ENCODE data around the gene ATP6V0A4. TPM values are rescaled to one million over a fixed set of nuclear protein-coding genes. Genes with fewer than 3 reads are reported as not detected.

ATP6V0A4 gene
- total and polyA plus RNA-seq, 7 donors = not detected

DNA sequence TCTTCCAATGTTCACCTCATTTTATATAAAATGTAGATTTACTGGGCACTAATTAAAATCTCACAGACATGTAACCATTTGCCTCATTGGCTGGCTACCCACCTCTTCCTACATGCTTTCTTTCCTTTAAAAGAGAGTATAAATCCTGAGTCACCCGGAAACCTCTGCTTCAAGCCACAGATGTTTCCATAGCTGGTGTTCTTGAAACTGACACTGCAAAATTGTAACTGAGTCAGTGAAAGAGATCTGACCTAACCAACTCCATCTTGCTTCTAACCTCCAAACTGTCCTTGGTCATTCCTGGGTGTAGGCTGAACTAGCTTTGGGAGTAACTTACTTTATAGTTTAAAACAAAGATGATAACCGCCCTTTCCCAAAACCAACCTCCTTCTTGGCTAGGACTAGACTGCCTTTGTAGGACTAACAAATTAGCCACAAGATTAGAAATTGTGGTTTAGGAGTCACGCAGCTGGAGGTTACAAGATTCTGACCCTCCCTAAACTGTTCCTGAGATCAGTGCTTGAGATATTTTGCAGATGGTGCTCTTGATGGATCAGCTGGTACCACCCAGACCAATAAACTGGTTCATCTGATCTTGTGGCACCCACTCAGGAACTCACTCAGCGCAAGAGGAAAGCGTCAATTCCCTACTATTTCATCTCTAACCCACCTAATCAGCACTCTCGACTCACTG lies 130.3 kb downstream of the ATP6V0A4 start:
- 79 to 90% methylated on average over 6 of the region's 6 CpGs for WGBS, 2 donors
- intact Hi-C loops (cut with DNase I) = no loop called here
- no peak for DNase-seq
- Histone ChIP-seq H3K27me3 (peaks cover 0 to 15% (median 10%) of the 10 kb centered on the region in 3 donors), H3K4me1 (peaks cover 0 to 7% (median 2%) of the 10 kb centered on the region in 4 donors), H3K36me3 (no peaks in the 10 kb centered on the region), H3K4me3 (no peak overlapping the region), H3K27ac (no peak overlapping the region), H3K9me3 (no peaks in the 10 kb centered on the region)
- TF ChIP-seq, protein P1, sequence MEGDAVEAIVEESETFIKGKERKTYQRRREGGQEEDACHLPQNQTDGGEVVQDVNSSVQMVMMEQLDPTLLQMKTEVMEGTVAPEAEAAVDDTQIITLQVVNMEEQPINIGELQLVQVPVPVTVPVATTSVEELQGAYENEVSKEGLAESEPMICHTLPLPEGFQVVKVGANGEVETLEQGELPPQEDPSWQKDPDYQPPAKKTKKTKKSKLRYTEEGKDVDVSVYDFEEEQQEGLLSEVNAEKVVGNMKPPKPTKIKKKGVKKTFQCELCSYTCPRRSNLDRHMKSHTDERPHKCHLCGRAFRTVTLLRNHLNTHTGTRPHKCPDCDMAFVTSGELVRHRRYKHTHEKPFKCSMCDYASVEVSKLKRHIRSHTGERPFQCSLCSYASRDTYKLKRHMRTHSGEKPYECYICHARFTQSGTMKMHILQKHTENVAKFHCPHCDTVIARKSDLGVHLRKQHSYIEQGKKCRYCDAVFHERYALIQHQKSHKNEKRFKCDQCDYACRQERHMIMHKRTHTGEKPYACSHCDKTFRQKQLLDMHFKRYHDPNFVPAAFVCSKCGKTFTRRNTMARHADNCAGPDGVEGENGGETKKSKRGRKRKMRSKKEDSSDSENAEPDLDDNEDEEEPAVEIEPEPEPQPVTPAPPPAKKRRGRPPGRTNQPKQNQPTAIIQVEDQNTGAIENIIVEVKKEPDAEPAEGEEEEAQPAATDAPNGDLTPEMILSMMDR (IDR thresholded peaks at IDR 0.05) = no peak

DNA sequence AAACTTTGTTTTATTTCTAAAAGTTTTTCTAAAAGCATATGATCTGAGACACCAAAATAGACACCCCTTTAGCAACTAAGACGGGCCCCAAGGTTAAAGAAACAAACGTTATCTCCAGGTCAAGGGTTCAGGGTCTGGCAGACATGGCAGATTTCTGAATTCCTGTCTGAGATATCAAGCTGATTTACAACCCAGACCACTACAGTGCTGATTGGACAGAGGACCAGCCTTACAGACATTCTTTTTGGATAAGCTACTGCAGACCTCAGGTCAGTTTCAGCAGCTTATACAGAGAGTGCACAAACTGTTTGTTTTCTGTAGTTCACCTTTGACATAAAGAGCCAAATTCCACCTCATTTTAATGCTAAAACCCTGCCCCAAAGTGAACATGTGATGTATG lies 131.6 kb downstream of the ATP6V0A4 start:
- Histone ChIP-seq H3K4me3 (no peak overlapping the region), H3K9me3 (no peaks in the 10 kb centered on the region), H3K27me3 (peaks cover 0 to 15% (median 10%) of the 10 kb centered on the region in 3 donors), H3K4me1 (peaks cover 0 to 7% (median 2%) of the 10 kb centered on the region in 4 donors), H3K27ac (no peak overlapping the region), H3K36me3 (no peaks in the 10 kb centered on the region)
- TF ChIP-seq, protein P1 (IDR thresholded peaks at IDR 0.05) = no peak
- TF ChIP-seq POLR2AphosphoS5 (IDR thresholded peaks at IDR 0.05) = no peak
- no peak for TF ChIP-seq EP300 (IDR thresholded peaks at IDR 0.05)
- TF ChIP-seq POLR2A (IDR thresholded peaks at IDR 0.05) = no peak
- DNase-seq = no peak
- WGBS, 2 donors = 11 to 41% methylated on average over 2 of the region's 2 CpGs
- intact Hi-C loops (cut with DNase I) = no loop called here

DNA sequence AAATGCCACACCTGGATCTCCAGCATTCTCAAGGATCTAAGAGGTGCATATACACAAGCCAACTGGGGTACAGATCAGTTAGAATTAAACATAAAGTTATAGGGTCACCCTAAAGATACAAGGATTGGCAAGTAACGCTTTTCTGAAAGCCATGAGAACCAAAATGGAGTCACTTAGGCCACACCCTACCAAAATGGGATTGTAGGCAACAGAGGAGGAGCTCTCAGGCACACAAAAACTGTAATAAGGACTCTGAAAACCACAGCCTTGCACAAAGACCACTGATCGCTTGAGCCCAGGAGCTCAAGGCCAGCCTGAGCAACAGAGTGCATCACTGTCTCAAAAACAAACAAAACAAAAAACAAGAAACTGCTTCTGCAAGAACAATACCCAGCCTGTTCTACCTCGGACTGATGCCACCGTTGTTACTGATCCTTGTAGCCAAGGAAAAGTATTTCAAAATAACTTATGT lies 132.3 kb downstream of the ATP6V0A4 start:
- no peak for DNase-seq
- WGBS, 2 donors = 43 to 70% methylated on average over 4 of the region's 4 CpGs
- Histone ChIP-seq H3K27ac (no peak overlapping the region), H3K27me3 (peaks cover 0 to 15% (median 10%) of the 10 kb centered on the region in 3 donors), H3K9me3 (no peaks in the 10 kb centered on the region), H3K4me1 (peaks cover 0 to 7% (median 2%) of the 10 kb centered on the region in 4 donors), H3K36me3 (no peaks in the 10 kb centered on the region), H3K4me3 (no peak overlapping the region)
- intact Hi-C loops (cut with DNase I) = no loop called here
- TF ChIP-seq POLR2A (IDR thresholded peaks at IDR 0.05) = no peak
- no peak for TF ChIP-seq POLR2AphosphoS5 (IDR thresholded peaks at IDR 0.05)
- TF ChIP-seq, protein P1 (IDR thresholded peaks at IDR 0.05) = no peak
- no peak for TF ChIP-seq EP300 (IDR thresholded peaks at IDR 0.05)

DNA sequence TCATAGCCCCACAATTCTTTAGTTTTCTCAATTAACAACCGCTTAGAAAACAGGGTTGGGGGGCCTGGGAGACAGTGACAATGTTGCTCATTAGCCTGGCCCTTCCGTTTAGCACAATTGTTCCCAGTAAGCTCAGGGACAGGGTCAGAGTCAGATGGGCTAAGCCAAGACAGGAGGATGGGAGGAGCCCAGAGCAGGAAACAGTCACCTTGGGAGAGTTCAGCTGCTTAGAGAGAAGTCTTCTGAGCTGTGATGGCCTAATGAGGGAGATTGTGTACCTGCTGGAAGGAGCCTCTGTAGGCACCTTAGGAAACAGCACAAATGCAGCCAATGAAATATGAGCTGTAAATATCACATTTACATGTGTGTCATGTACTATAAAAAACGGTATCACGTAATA lies 132.7 kb downstream of the ATP6V0A4 start:
- Histone ChIP-seq H3K27me3 (peaks cover 0 to 15% (median 10%) of the 10 kb centered on the region in 3 donors), H3K4me1 (peaks cover 0 to 7% (median 2%) of the 10 kb centered on the region in 4 donors), H3K9me3 (no peaks in the 10 kb centered on the region), H3K36me3 (no peaks in the 10 kb centered on the region), H3K27ac (no peak overlapping the region), H3K4me3 (no peak overlapping the region)
- 26 to 63% methylated on average over 4 of the region's 4 CpGs for WGBS, 2 donors
- TF ChIP-seq, protein P1 (IDR thresholded peaks at IDR 0.05) = no peak
- TF ChIP-seq POLR2A (IDR thresholded peaks at IDR 0.05) = no peak
- TF ChIP-seq EP300 (IDR thresholded peaks at IDR 0.05) = no peak
- no peak for TF ChIP-seq POLR2AphosphoS5 (IDR thresholded peaks at IDR 0.05)
- no peak for DNase-seq
- intact Hi-C loops (cut with DNase I) = no loop called here
